HEK293 (cell line): ENCODE results near the gene PSMC3.
A peak's percentile ranks its signal among the peaks of the same experiment; 100 is the strongest.

Experiments
- CTCF ChIA-PET: fragments of 350-600 bp; formaldehyde crosslinking; extraction: SDS; loops from one replicate; lab custom pipeline; 2021; ENCODE audit warnings: antibody characterized with exemption; lab: Yijun Ruan, JAX
- POLR2A ChIA-PET: fragments of 300-600 bp; formaldehyde crosslinking; extraction: SDS; loops from one replicate; lab custom pipeline; 2020; ENCODE audit warnings: antibody characterized with exemption, inconsistent platforms; lab: Yijun Ruan, JAX
- H3K27ac ChIP-seq: fragments of 200-500 bp; sonication (Bioruptor generic); 2 replicates; pipeline ENCODE4 v1.5.1; 2014; ENCODE audit warnings: low read depth, low read length, control low read depth, inconsistent platforms; ENCODE audit errors: extremely low read depth
- H3K36me3 ChIP-seq, 2 experiments: fragments of 200-500 bp in 1 of 2; sonication (Bioruptor generic) in 1 of 2; 1 replicate in 1 of 2; 2 replicates in 1 of 2; pipeline ENCODE4 v1.5.1; 2014 to 2017; ENCODE audit warnings: inconsistent platforms in 2 of 2, low read length in 2 of 2; ENCODE audit not compliant: control insufficient read depth in 2 of 2, insufficient read depth in 1 of 2
- H3K4me1 ChIP-seq: fragments of 200-500 bp; sonication (Bioruptor generic); 2 replicates; pipeline ENCODE4 v1.5.1; 2014; ENCODE audit warnings: mild to moderate bottlenecking, low read length, inconsistent platforms; ENCODE audit not compliant: control insufficient read depth, insufficient read depth
- H3K4me3 ChIP-seq: 2 replicates; pipeline ENCODE4 v1.5.1; 2011; ENCODE audit warnings: low read depth, mild to moderate bottlenecking, control low read depth, low read length, moderate library complexity
- H3K9me3 ChIP-seq: fragments of 200-500 bp; sonication (Bioruptor generic); 2 replicates; pipeline ENCODE4 v1.5.1; 2014; ENCODE audit warnings: low read depth, low read length, inconsistent platforms; ENCODE audit not compliant: control insufficient read depth, insufficient read depth
- AEBP2 ChIP-seq: fragments of 450-650 bp; formaldehyde crosslinking; IDR thresholded peaks from 2 replicates; pipeline ENCODE4 v1.5.1; 2016; ENCODE audit warnings: missing biosample characterization, missing genetic modification characterization, borderline replicate concordance
- FEZF1 ChIP-seq: fragments of 450-650 bp; formaldehyde crosslinking; IDR thresholded peaks from 2 replicates; pipeline ENCODE4 v1.5.1; 2016; ENCODE audit warnings: missing biosample characterization, missing genetic modification characterization
- GLIS1 ChIP-seq: fragments of 450-650 bp; formaldehyde crosslinking; IDR thresholded peaks from 2 replicates; pipeline ENCODE4 v1.5.1; 2016; ENCODE audit warnings: missing biosample characterization, missing genetic modification characterization
- HOXC10 ChIP-seq: sonication (generic); formaldehyde crosslinking; IDR thresholded peaks from 2 replicates; pipeline ENCODE4 v1.8.1; 2023; ENCODE audit warnings: mild to moderate bottlenecking, missing genetic modification reagents
- MZF1 ChIP-seq: fragments of 450-650 bp; formaldehyde crosslinking; IDR thresholded peaks from 2 replicates; pipeline ENCODE4 v1.5.1; 2017; ENCODE audit warnings: missing biosample characterization, missing genetic modification characterization, borderline replicate concordance
- PBX3 ChIP-seq: sonication (generic); formaldehyde crosslinking; IDR thresholded peaks from 2 replicates; pipeline ENCODE4 v1.8.1; 2022; ENCODE audit warnings: mild to moderate bottlenecking, moderate library complexity, missing genetic modification reagents
- SCRT1 ChIP-seq: fragments of 450-650 bp; formaldehyde crosslinking; IDR thresholded peaks from 2 replicates; pipeline ENCODE4 v1.5.1; 2016; ENCODE audit warnings: missing biosample characterization, missing genetic modification characterization, borderline replicate concordance
- SCRT2 ChIP-seq: fragments of 450-650 bp; formaldehyde crosslinking; IDR thresholded peaks from 2 replicates; pipeline ENCODE4 v1.5.1; 2016; ENCODE audit warnings: missing biosample characterization, missing genetic modification characterization
- SETDB1 ChIP-seq: IDR thresholded peaks from one replicate; pipeline ENCODE4 v1.6.1; 2017; ENCODE audit warnings: mild to moderate bottlenecking, low read length, moderate library complexity, mixed read lengths; ENCODE audit not compliant: insufficient read length
- ZBTB17 ChIP-seq: fragments of 450-650 bp; formaldehyde crosslinking; IDR thresholded peaks from 2 replicates; pipeline ENCODE4 v1.5.1; 2016; ENCODE audit warnings: missing biosample characterization, missing genetic modification characterization
- ZBTB20 ChIP-seq: fragments of 450-650 bp; formaldehyde crosslinking; IDR thresholded peaks from 2 replicates; pipeline ENCODE4 v1.5.1; 2016; ENCODE audit warnings: missing biosample characterization, missing genetic modification characterization
- ZNF114 ChIP-seq: fragments of 450-650 bp; formaldehyde crosslinking; IDR thresholded peaks from 2 replicates; pipeline ENCODE4 v1.5.0; 2017; ENCODE audit warnings: missing biosample characterization, missing genetic modification characterization
- ZNF211 ChIP-seq: fragments of 450-650 bp; formaldehyde crosslinking; IDR thresholded peaks from 2 replicates; pipeline ENCODE4 v1.5.1; 2016; ENCODE audit warnings: low read depth, missing biosample characterization, missing genetic modification characterization
- ZNF221 ChIP-seq: fragments of 450-650 bp; formaldehyde crosslinking; IDR thresholded peaks from 2 replicates; pipeline ENCODE4 v1.5.1; 2017; ENCODE audit warnings: missing biosample characterization, missing genetic modification characterization, borderline replicate concordance
- ZNF23 ChIP-seq: fragments of 450-650 bp; formaldehyde crosslinking; IDR thresholded peaks from 2 replicates; pipeline ENCODE4 v1.5.1; 2016; ENCODE audit warnings: missing biosample characterization, missing genetic modification characterization, borderline replicate concordance
- ZNF248 ChIP-seq: fragments of 450-650 bp; formaldehyde crosslinking; IDR thresholded peaks from 2 replicates; pipeline ENCODE4 v1.5.1; 2017; ENCODE audit warnings: missing biosample characterization, missing genetic modification characterization
- ZNF366 ChIP-seq: fragments of 450-650 bp; formaldehyde crosslinking; conservative IDR thresholded peaks from 2 replicates; pipeline ENCODE4 v1.5.1; 2016; ENCODE audit warnings: missing biosample characterization, missing genetic modification characterization
- ZNF404 ChIP-seq: fragments of 450-650 bp; formaldehyde crosslinking; IDR thresholded peaks from 2 replicates; pipeline ENCODE4 v1.5.1; 2017; ENCODE audit warnings: missing biosample characterization, missing genetic modification characterization
- ZNF423 ChIP-seq: fragments of 450-650 bp; formaldehyde crosslinking; IDR thresholded peaks from 2 replicates; pipeline ENCODE4 v1.5.1; 2016; ENCODE audit warnings: missing biosample characterization, missing genetic modification characterization
- ZNF639 ChIP-seq: fragments of 450-650 bp; formaldehyde crosslinking; IDR thresholded peaks from 2 replicates; pipeline ENCODE4 v1.5.1; 2016; ENCODE audit warnings: missing biosample characterization, missing genetic modification characterization
- ZNF747 ChIP-seq: fragments of 450-650 bp; formaldehyde crosslinking; IDR thresholded peaks from 2 replicates; pipeline ENCODE4 v1.5.1; 2016; ENCODE audit warnings: missing biosample characterization, missing genetic modification characterization
- ZNF776 ChIP-seq: fragments of 450-650 bp; formaldehyde crosslinking; IDR thresholded peaks from 2 replicates; pipeline ENCODE4 v1.5.0; 2017; ENCODE audit warnings: missing biosample characterization, missing genetic modification characterization, borderline replicate concordance
- ZNF843 ChIP-seq: fragments of 450-650 bp; formaldehyde crosslinking; IDR thresholded peaks from 2 replicates; pipeline ENCODE4 v1.5.1; 2016; ENCODE audit warnings: missing biosample characterization, missing genetic modification characterization
- TF ChIP-seq, protein P1 (sequence below): fragments of 450-650 bp; formaldehyde crosslinking; IDR thresholded peaks from 2 replicates; pipeline ENCODE4 v1.5.1; 2016; ENCODE audit warnings: missing biosample characterization, missing genetic modification characterization

PSMC3 gene

GRCh38 chr11:47443817-47444216, 17.6 kb upstream of the PSMC3 start:
- ChIA-PET POLR2A (interaction anchor here (0.7 to 1.0 kb wide), 4 partner anchors 17 to 211 kb away, joined by 3 to 6 read pairs (median 4); no protein-coding TSS in a partner anchor), CTCF (interaction anchor here (1.6 to 2.8 kb wide), 2 partner anchors 10 to 109 kb away, joined by 3 to 12 read pairs; partner anchors contain the start of gene CELF1)
- H3K36me3 ChIP-seq: no peaks in the 10 kb centered on the region
- no peaks in the 10 kb centered on the region for H3K9me3 ChIP-seq
- no peak overlapping the region for H3K4me3 ChIP-seq
- H3K4me1 ChIP-seq: no peaks in the 10 kb centered on the region
- no peak overlapping the region for H3K27ac ChIP-seq
- TF ChIP-seq ZBTB17 (tag by site-specific recombination): no peak
- TF ChIP-seq ZNF221 (tag by site-specific recombination): no peak
- TF ChIP-seq ZNF366 (tag by site-specific recombination): no peak
- no peak for TF ChIP-seq ZNF248 (tag by site-specific recombination)
- TF ChIP-seq ZNF404 (tag by site-specific recombination): no peak
- no peak for TF ChIP-seq ZBTB20 (tag by site-specific recombination)
- TF ChIP-seq ZNF423 (tag by site-specific recombination): no peak
- no peak for TF ChIP-seq ZNF843 (tag by site-specific recombination)
- TF ChIP-seq MZF1 (tag by site-specific recombination): no peak
- TF ChIP-seq FEZF1 (tag by site-specific recombination): no peak
- TF ChIP-seq AEBP2 (tag by site-specific recombination): no peak
- no peak for TF ChIP-seq HOXC10 (CRISPR knock-in tag)
- TF ChIP-seq SCRT1 (tag by site-specific recombination): no peak
- TF ChIP-seq GLIS1 (tag by site-specific recombination): no peak
- TF ChIP-seq SETDB1: no peak

DNA sequence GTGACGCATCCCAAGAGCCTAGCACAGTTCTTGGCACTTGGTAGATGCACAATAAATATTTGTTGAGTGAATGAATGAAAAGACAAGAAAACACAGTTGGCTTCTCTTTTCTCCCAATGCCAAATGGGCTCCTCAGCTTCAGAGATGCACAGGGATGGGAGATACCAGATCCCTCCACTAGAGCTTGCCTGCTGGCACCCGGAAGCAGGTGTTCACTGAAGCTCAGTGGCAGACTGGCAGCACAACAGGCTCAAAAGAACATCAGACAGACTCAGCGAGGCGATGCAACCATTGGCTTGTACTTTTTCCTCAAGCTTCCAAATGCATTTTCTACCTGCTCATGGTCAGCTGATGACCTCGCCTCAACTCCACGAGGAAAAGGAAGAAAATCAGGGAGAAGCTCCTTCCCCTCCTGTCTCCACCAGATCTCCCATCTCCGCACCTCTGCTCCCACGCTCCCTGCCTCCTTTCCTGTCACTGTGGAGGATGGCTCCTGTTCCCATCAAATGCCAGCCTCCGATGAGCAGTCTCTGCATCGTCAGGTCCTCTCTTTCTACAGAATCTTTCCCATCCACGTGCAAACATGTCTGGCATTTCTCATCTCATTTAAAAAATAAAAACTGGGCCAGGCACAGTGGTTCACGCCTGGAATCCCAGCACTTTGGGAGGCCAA, 16.9 kb upstream of the PSMC3 start:
- Histone ChIP-seq H3K4me1 (no peaks in the 10 kb centered on the region), H3K9me3 (no peaks in the 10 kb centered on the region), H3K4me3 (no peak overlapping the region), H3K27ac (no peak overlapping the region)
- ChIA-PET CTCF (interaction anchor here (1.6 to 2.8 kb wide), 2 partner anchors 10 to 110 kb away, joined by 3 to 12 read pairs; partner anchors contain the start of gene CELF1), POLR2A (interaction anchor here (0.9 kb wide), 1 partner anchor 16 kb away, joined by 4 read pairs; no protein-coding TSS in a partner anchor)
- TF ChIP-seq ZNF211 (tag by site-specific recombination): no peak
- TF ChIP-seq, protein P1, sequence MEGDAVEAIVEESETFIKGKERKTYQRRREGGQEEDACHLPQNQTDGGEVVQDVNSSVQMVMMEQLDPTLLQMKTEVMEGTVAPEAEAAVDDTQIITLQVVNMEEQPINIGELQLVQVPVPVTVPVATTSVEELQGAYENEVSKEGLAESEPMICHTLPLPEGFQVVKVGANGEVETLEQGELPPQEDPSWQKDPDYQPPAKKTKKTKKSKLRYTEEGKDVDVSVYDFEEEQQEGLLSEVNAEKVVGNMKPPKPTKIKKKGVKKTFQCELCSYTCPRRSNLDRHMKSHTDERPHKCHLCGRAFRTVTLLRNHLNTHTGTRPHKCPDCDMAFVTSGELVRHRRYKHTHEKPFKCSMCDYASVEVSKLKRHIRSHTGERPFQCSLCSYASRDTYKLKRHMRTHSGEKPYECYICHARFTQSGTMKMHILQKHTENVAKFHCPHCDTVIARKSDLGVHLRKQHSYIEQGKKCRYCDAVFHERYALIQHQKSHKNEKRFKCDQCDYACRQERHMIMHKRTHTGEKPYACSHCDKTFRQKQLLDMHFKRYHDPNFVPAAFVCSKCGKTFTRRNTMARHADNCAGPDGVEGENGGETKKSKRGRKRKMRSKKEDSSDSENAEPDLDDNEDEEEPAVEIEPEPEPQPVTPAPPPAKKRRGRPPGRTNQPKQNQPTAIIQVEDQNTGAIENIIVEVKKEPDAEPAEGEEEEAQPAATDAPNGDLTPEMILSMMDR (tag by site-specific recombination): peak; percentile 42
- TF ChIP-seq, all 188 proteins: peak for 1
- no peaks in the 10 kb centered on the region for H3K36me3 ChIP-seq

- H3K4me1 ChIP-seq: no peaks in the 10 kb centered on the region
- no peaks in the 10 kb centered on the region for H3K9me3 ChIP-seq
- no peak overlapping the region for H3K27ac ChIP-seq
- no peaks in the 10 kb centered on the region for H3K36me3 ChIP-seq
- ChIA-PET CTCF (interaction anchor here (2.8 kb wide), 1 partner anchor 11 kb away, joined by 12 read pairs; no protein-coding TSS in a partner anchor), POLR2A (no interaction called here)
- no peak overlapping the region for H3K4me3 ChIP-seq
- TF ChIP-seq ZNF114 (no peak), ZNF776 (tag by site-specific recombination) (no peak), ZNF639 (tag by site-specific recombination) (no peak), ZNF23 (no peak), SCRT2 (tag by site-specific recombination) (no peak), PBX3 (CRISPR knock-in tag) (no peak), ZNF747 (no peak)
Measured at GRCh38 chr11:47442514-47442913, 16.3 kb upstream of the PSMC3 start.
